ENCODE results near the gene ADPRHL1. TPM values are rescaled to one million over a fixed set of nuclear protein-coding genes. Genes with fewer than 3 reads are reported as not detected.

The ADPRHL1 gene
- total RNA-seq, 4 donors from 2014 or later: 1.9 to 9.4 (median 6.5) TPM

GRCh38 chr13:113407531-113408393 is 45.5 kb downstream of the ADPRHL1 start:
- no peak for TF ChIP-seq CTCF (IDR thresholded peaks at IDR 0.05)
- no peak for TF ChIP-seq POLR2A (IDR thresholded peaks at IDR 0.05)
- intact Hi-C loops (cut with DNase I; ENCODE audit: low total_unique reads): loop anchor here (10.0 kb wide), 1 partner anchor 443 kb away; the partner anchor contains the start of gene MCF2L
- DNase-seq (ENCODE audit: low spot score in 2 of 2): peak in 1 of 2 donors; percentile 83
- WGBS, 2 donors: 84 to 85% methylated on average over 40 to 41 of the region's 41 CpGs
- no peak overlapping the region for H3K4me3 ChIP-seq (ENCODE audit: low read depth, poor library complexity, severe bottlenecking)

GRCh38 chr13:113407103-113407530 is 46.2 kb downstream of the ADPRHL1 start:
- H3K4me3 ChIP-seq (ENCODE audit: low read depth, poor library complexity, severe bottlenecking): no peak overlapping the region
- 84 to 88% methylated on average over 21 of the region's 21 CpGs for WGBS, 2 donors
- DNase-seq (ENCODE audit: low spot score in 2 of 2): peak in 1 of 2 donors; percentile 72
- intact Hi-C loops (cut with DNase I; ENCODE audit: low total_unique reads): loop anchor here (10.0 kb wide), 1 partner anchor 442 kb away; the partner anchor contains the start of gene MCF2L
- no peak for TF ChIP-seq POLR2A (IDR thresholded peaks at IDR 0.05)
- TF ChIP-seq CTCF (IDR thresholded peaks at IDR 0.05): no peak

GRCh38 chr13:113406321-113407102 is 46.8 kb downstream of the ADPRHL1 start:
- peak in 1 of 2 donors; percentile 40 for DNase-seq (ENCODE audit: low spot score in 2 of 2)
- 80 to 81% methylated on average over 22 to 28 of the region's 28 CpGs for WGBS, 2 donors
- intact Hi-C loops (cut with DNase I; ENCODE audit: low total_unique reads): loop anchor here (10.0 kb wide), 1 partner anchor 442 kb away; the partner anchor contains the start of gene MCF2L
- no peak overlapping the region for H3K4me3 ChIP-seq (ENCODE audit: low read depth, poor library complexity, severe bottlenecking)
- TF ChIP-seq CTCF (IDR thresholded peaks at IDR 0.05): no peak
- TF ChIP-seq POLR2A (IDR thresholded peaks at IDR 0.05): no peak

GRCh38 chr13:113405481-113406300 is 47.6 kb downstream of the ADPRHL1 start:
- TF ChIP-seq CTCF (IDR thresholded peaks at IDR 0.05) (no peak), POLR2A (IDR thresholded peaks at IDR 0.05) (no peak)
- intact Hi-C loops (cut with DNase I; ENCODE audit: low total_unique reads): loop anchor here (10.0 kb wide), 1 partner anchor 441 kb away; the partner anchor contains the start of gene MCF2L
- H3K4me3 ChIP-seq (ENCODE audit: low read depth, poor library complexity, severe bottlenecking): no peak overlapping the region
- 78 to 86% methylated on average over 29 to 38 of the region's 38 CpGs for WGBS, 2 donors
- DNase-seq (ENCODE audit: low spot score in 2 of 2): peak in 1 of 2 donors; percentile 80
